Osteoblast (primary cell): ENCODE data around the gene ABCC4. TPM values are rescaled to one million over a fixed set of nuclear protein-coding genes. Genes with fewer than 3 reads are reported as not detected.
"Not testable (repeated sequence)": the region's sequence is repeated elsewhere in the genome, so short reads cannot be mapped to it uniquely, and the experiment has no call there.

Source experiments
- DNase-seq: peaks from one replicate; pipeline ENCODE4 v3.0.0; 2011; ENCODE audit warnings: low spot score, mixed read lengths; ENCODE audit not compliant: insufficient read length; ENCODE audit errors: missing footprints
- H2AFZ ChIP-seq: 2 replicates; pipeline ENCODE4 v1.6.0; 2011; ENCODE audit warnings: mild to moderate bottlenecking, low read length
- H3K27ac ChIP-seq: 2 replicates; pipeline ENCODE4 v1.5.1; 2011; ENCODE audit warnings: mild to moderate bottlenecking, low read depth, low read length, moderate library complexity
- H3K27me3 ChIP-seq: 2 replicates; pipeline ENCODE4 v1.6.0; 2012; ENCODE audit warnings: mild to moderate bottlenecking, control low read depth, inconsistent platforms, low read length, moderate library complexity; ENCODE audit not compliant: insufficient read depth
- H3K36me3 ChIP-seq: 2 replicates; pipeline ENCODE4 v1.5.1; 2011; ENCODE audit warnings: mild to moderate bottlenecking, low read length, control low read depth, moderate library complexity; ENCODE audit not compliant: insufficient read depth
- H3K4me1 ChIP-seq: 2 replicates; pipeline ENCODE4 v1.5.1; 2011; ENCODE audit warnings: mild to moderate bottlenecking, low read length, control low read depth, moderate library complexity; ENCODE audit not compliant: insufficient read depth
- H3K4me2 ChIP-seq: 2 replicates; pipeline ENCODE4 v1.6.0; 2011; ENCODE audit warnings: mild to moderate bottlenecking, low read length; ENCODE audit not compliant: insufficient read depth
- H3K4me3 ChIP-seq: fragments of 200-600 bp; sonication (generic); 3 replicates; pipeline ENCODE4 v1.5.1; 2012; ENCODE audit warnings: mild to moderate bottlenecking, low read length, inconsistent platforms; ENCODE audit not compliant: insufficient read depth
- H3K79me2 ChIP-seq: 2 replicates; pipeline ENCODE4 v1.6.0; 2012; ENCODE audit warnings: mild to moderate bottlenecking, low read length, control low read depth, inconsistent platforms; ENCODE audit not compliant: insufficient read depth
- H3K9me3 ChIP-seq: 2 replicates; pipeline ENCODE4 v1.5.1; 2011; ENCODE audit warnings: low read depth, low read length, control low read depth
- H4K20me1 ChIP-seq: 2 replicates; pipeline ENCODE4 v1.6.0; 2012; ENCODE audit warnings: mild to moderate bottlenecking, low read length, control low read depth; ENCODE audit not compliant: insufficient read depth
- total RNA-seq: library from RNA; depleted of rRNA; stranded (reverse); fragments of >200 nt; gene quantifications from 2 replicates; pipeline ENCODE4 v1.2.3, GENCODE V29; 2012
- TF ChIP-seq, protein P1 (sequence below): IDR thresholded peaks from 2 replicates; pipeline ENCODE4 v1.5.1; 2011; ENCODE audit warnings: mild to moderate bottlenecking, low read depth, low read length, moderate library complexity; ENCODE audit errors: extremely low read depth

ABCC4 gene
- total RNA-seq, 1 donor: 27.5 TPM

DNA sequence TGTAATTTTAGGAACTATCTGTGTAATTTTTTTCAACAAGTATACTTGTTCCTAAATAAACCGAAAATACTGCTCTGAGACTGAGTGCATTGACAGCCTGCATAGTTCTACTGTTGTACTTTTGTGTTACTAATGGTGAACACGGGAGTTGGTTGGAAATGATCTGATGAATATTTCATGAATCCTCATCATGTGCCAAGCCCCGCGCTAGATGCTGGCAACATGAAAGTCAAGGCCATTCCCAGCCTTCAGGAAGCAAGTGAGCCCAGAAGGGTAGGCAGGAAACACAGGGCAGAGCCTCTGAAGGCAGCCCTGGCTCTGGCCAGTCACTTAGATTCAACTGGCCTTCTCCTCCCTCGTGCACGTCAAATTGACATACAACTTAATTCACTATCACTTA, 106.1 kb downstream of the ABCC4 start:
- no peaks in the 10 kb centered on the region for H4K20me1 ChIP-seq
- no peaks in the 10 kb centered on the region for H3K4me1 ChIP-seq
- H2AFZ ChIP-seq: no peak overlapping the region
- TF ChIP-seq, protein P1, sequence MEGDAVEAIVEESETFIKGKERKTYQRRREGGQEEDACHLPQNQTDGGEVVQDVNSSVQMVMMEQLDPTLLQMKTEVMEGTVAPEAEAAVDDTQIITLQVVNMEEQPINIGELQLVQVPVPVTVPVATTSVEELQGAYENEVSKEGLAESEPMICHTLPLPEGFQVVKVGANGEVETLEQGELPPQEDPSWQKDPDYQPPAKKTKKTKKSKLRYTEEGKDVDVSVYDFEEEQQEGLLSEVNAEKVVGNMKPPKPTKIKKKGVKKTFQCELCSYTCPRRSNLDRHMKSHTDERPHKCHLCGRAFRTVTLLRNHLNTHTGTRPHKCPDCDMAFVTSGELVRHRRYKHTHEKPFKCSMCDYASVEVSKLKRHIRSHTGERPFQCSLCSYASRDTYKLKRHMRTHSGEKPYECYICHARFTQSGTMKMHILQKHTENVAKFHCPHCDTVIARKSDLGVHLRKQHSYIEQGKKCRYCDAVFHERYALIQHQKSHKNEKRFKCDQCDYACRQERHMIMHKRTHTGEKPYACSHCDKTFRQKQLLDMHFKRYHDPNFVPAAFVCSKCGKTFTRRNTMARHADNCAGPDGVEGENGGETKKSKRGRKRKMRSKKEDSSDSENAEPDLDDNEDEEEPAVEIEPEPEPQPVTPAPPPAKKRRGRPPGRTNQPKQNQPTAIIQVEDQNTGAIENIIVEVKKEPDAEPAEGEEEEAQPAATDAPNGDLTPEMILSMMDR: no peak
- H3K36me3 ChIP-seq: no peaks in the 10 kb centered on the region
- DNase-seq: no peak
- H3K9me3 ChIP-seq: no peaks in the 10 kb centered on the region
- no peak overlapping the region for H3K4me3 ChIP-seq
- no peaks in the 10 kb centered on the region for H3K27me3 ChIP-seq
- no peak overlapping the region for H3K4me2 ChIP-seq
- H3K27ac ChIP-seq: no peak overlapping the region
- H3K79me2 ChIP-seq: no peaks in the 10 kb centered on the region

DNA sequence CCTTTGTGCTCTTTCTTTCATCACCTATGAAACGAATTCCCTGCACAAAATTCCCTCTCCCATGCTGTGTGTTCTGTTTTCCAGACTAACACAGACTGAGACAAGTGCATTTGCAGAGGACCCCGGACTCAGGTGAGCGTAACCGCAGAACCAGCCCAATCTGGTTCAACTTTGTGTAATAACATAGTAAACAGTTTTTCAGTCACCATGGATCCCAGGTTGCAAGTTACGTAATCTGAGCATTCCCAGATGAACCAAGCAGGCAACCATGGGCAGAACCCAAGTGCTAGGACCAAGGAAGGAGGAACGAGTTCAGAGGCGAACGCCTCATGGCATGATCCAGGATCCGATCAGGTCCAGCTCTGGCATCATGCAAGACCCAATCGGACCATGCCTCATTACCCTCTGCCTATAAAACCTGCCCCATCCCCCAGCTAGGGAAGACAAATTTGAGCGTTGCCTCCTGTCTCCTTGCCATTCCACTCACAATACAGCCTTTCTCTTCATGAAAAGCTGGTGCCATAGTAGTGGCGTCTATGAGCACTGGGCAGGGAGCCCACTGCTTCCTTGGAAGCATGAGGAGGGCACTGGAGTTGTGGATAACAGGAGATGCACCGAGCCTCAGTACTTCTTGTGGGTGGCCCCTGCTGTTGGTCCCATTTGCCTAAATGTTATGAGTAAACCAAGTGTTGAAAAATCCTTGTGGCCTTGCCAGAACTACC, 107.6 kb downstream of the ABCC4 start:
- no peak for DNase-seq
- Histone ChIP-seq H3K79me2 (no peaks in the 10 kb centered on the region), H3K36me3 (no peaks in the 10 kb centered on the region), H3K9me3 (no peaks in the 10 kb centered on the region), H4K20me1 (no peaks in the 10 kb centered on the region), H2AFZ (no peak overlapping the region), H3K4me1 (no peaks in the 10 kb centered on the region), H3K4me2 (no peak overlapping the region), H3K4me3 (no peak overlapping the region), H3K27ac (no peak overlapping the region), H3K27me3 (no peaks in the 10 kb centered on the region)
- TF ChIP-seq, protein P1: no peak

DNA sequence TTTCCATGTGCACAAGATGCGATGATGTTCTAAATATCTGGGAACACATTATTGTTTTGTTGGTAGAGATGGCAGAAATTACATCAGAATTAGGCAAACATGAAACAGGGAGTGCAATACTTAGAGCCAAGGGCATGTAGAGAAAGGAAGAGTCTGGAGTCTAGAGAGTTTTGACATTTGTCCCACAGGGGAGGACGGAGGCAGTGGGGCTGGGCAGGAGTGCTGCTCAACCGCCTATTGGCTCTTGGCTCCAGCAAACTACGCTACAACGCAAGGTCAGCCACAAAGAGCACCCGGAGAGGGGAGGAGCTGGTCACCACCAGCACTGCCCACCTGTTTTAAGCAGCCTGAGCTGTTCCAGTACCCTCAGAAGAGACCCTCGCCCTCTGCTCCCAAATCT, 108.3 kb downstream of the ABCC4 start:
- Histone ChIP-seq H3K9me3 (no peaks in the 10 kb centered on the region), H3K4me2 (no peak overlapping the region), H4K20me1 (no peaks in the 10 kb centered on the region), H3K4me3 (no peak overlapping the region), H3K36me3 (no peaks in the 10 kb centered on the region), H3K79me2 (no peaks in the 10 kb centered on the region), H3K27me3 (no peaks in the 10 kb centered on the region), H3K27ac (no peak overlapping the region), H2AFZ (no peak overlapping the region), H3K4me1 (no peaks in the 10 kb centered on the region)
- DNase-seq: peak; percentile 62
- TF ChIP-seq, protein P1: no peak

DNA sequence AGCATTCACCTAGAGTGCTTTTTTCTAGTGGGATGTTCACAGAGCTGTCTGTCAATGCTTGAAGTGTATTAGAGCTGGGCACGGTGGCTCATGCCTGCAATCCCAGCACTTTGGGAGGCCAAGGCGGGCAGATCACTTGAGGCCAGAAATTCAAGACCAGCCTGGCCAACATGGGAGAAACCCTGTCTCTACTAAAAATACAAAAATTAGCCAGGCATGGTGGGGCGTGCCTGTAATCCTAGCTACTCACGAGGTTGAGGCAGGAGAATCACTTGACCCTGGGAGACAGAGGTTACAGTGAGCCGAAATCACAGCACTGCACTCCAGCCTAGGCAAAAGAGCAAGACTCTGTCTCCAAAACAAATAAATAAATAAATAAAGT, 108.7 kb downstream of the ABCC4 start:
- not testable (repeated sequence) for H3K27ac ChIP-seq

More for the DNA sequence above, 108.7 kb downstream of the ABCC4 start:
- not testable (repeated sequence) for H3K79me2 ChIP-seq, H3K4me3 ChIP-seq, H2AFZ ChIP-seq, H4K20me1 ChIP-seq, H3K9me3 ChIP-seq, H3K27me3 ChIP-seq, H3K4me1 ChIP-seq, H3K4me2 ChIP-seq, H3K36me3 ChIP-seq, DNase-seq
